WTC11 (cell line): ENCODE data around the gene ZNF121. TPM values are rescaled to one million over a fixed set of nuclear protein-coding genes. Genes with fewer than 3 reads are reported as not detected.

Experiments
- ATAC-seq: fragments of 200-7000 bp; cut with Tn5 transposase; 2 replicates; pipeline ENCODE4 v1.10.0; 2021; ENCODE audit warnings: mild to moderate bottlenecking, moderate library complexity
- Bru-seq: library from RNA; stranded (reverse); fragments of 400-500 nt; gene quantifications from one replicate; lab custom pipeline; 2021; lab: Mats Ljungman, UMichigan
- CTCF ChIA-PET: fragments of 300-600 bp; sonication (Branson Sonifier 250); formaldehyde crosslinking; loops from one replicate; lab custom pipeline; 2021; ENCODE audit warnings: antibody characterized with exemption; lab: Charles Lee
- POLR2A ChIA-PET: fragments of 350-600 bp; sonication (Branson Sonifier 250); formaldehyde crosslinking; loops from one replicate; lab custom pipeline; 2021; ENCODE audit warnings: antibody characterized with exemption; lab: Charles Lee
- DNase-seq: peaks from one replicate; pipeline ENCODE4 v3.0.0; 2021; ENCODE audit warnings: low spot score
- H3K27ac Mint-ChIP-seq: 2 replicates; pipeline ENCODE4 v1.8.0; 2021; ENCODE audit warnings: mixed read lengths
- H3K27me3 Mint-ChIP-seq: 2 replicates; pipeline ENCODE4 v1.8.0; 2021; ENCODE audit warnings: low read depth, mild to moderate bottlenecking, moderate library complexity, mixed read lengths
- H3K36me3 Mint-ChIP-seq: 2 replicates; pipeline ENCODE4 v1.8.0; 2021; ENCODE audit warnings: mixed read lengths
- H3K4me1 Mint-ChIP-seq: 2 replicates; pipeline ENCODE4 v1.8.0; 2022; ENCODE audit warnings: mixed read lengths
- H3K4me3 Mint-ChIP-seq: 2 replicates; pipeline ENCODE4 v1.8.0; 2021; ENCODE audit warnings: mild to moderate bottlenecking, moderate library complexity, mixed read lengths
- H3K9me3 Mint-ChIP-seq: 2 replicates; pipeline ENCODE4 v1.8.0; 2021; ENCODE audit warnings: mixed read lengths
- ATF2 ChIP-seq: sonication (generic); formaldehyde crosslinking; IDR thresholded peaks from 2 replicates; pipeline ENCODE4 v1.8.1; 2022; ENCODE audit warnings: low read depth, missing genetic modification reagents, borderline replicate concordance
- CDX4 ChIP-seq: fragments of 250-450 bp; sonication (Bioruptor Pico); IDR thresholded peaks from 2 replicates; pipeline ENCODE4 v1.9.0; 2021; ENCODE audit warnings: moderate library complexity, mild to moderate bottlenecking, inconsistent platforms, borderline replicate concordance
- ETV6 ChIP-seq: sonication (generic); formaldehyde crosslinking; IDR thresholded peaks from 2 replicates; pipeline ENCODE4 v1.8.1; 2022; ENCODE audit warnings: mild to moderate bottlenecking, missing genetic modification reagents
- FOXK1 ChIP-seq: sonication (generic); formaldehyde crosslinking; IDR thresholded peaks from 2 replicates; pipeline ENCODE4 v1.8.0; 2022; ENCODE audit warnings: mild to moderate bottlenecking, moderate library complexity, missing genetic modification reagents
- FOXP1 ChIP-seq: sonication (generic); formaldehyde crosslinking; IDR thresholded peaks from 2 replicates; pipeline ENCODE4 v1.8.0; 2022; ENCODE audit warnings: missing genetic modification reagents, mild to moderate bottlenecking, moderate library complexity, borderline replicate concordance
- FOXP4 ChIP-seq: sonication (generic); formaldehyde crosslinking; IDR thresholded peaks from 2 replicates; pipeline ENCODE4 v1.8.0; 2022; ENCODE audit warnings: mild to moderate bottlenecking, missing genetic modification reagents
- GTF2I ChIP-seq: fragments of 250-450 bp; sonication (Bioruptor Pico); conservative IDR thresholded peaks from 2 replicates; pipeline ENCODE4 v1.4.0; 2021; ENCODE audit warnings: mild to moderate bottlenecking
- HMGXB4 ChIP-seq: sonication (generic); formaldehyde crosslinking; IDR thresholded peaks from 2 replicates; pipeline ENCODE4 v1.8.1; 2023; ENCODE audit warnings: mild to moderate bottlenecking, moderate library complexity, missing genetic modification reagents
- JUN ChIP-seq: sonication (generic); formaldehyde crosslinking; IDR thresholded peaks from 2 replicates; pipeline ENCODE4 v1.8.0; 2023; ENCODE audit warnings: mild to moderate bottlenecking, missing genetic modification reagents
- MAX ChIP-seq: sonication (generic); formaldehyde crosslinking; IDR thresholded peaks from 2 replicates; pipeline ENCODE4 v1.8.0; 2022; ENCODE audit warnings: mild to moderate bottlenecking, missing genetic modification reagents
- MYBL2 ChIP-seq: sonication (generic); formaldehyde crosslinking; IDR thresholded peaks from 2 replicates; pipeline ENCODE4 v1.8.1; 2023; ENCODE audit warnings: mild to moderate bottlenecking, moderate library complexity, missing genetic modification reagents
- NFYB ChIP-seq: sonication (generic); formaldehyde crosslinking; conservative IDR thresholded peaks from 2 replicates; pipeline ENCODE4 v1.8.0; 2022; ENCODE audit warnings: low read depth, missing genetic modification reagents
- PRRX2 ChIP-seq: fragments of 250-450 bp; sonication (Bioruptor Pico); IDR thresholded peaks from 2 replicates; pipeline ENCODE4 v1.8.0; 2021; ENCODE audit warnings: mild to moderate bottlenecking
- RELA ChIP-seq: sonication (generic); formaldehyde crosslinking; IDR thresholded peaks from 2 replicates; pipeline ENCODE4 v1.8.1; 2022; ENCODE audit warnings: missing genetic modification reagents, mild to moderate bottlenecking, borderline replicate concordance
- TEAD4 ChIP-seq: sonication (generic); formaldehyde crosslinking; IDR thresholded peaks from 2 replicates; pipeline ENCODE4 v1.8.0; 2022; ENCODE audit warnings: mild to moderate bottlenecking, missing genetic modification reagents
- ZBTB43 ChIP-seq: sonication (generic); formaldehyde crosslinking; IDR thresholded peaks from 2 replicates; pipeline ENCODE4 v1.8.1; 2023; ENCODE audit warnings: mild to moderate bottlenecking, missing genetic modification reagents
- ZNF219 ChIP-seq: sonication (generic); formaldehyde crosslinking; IDR thresholded peaks from 2 replicates; pipeline ENCODE4 v1.8.0; 2023; ENCODE audit warnings: missing genetic modification reagents, mild to moderate bottlenecking, borderline replicate concordance
- ZNF232 ChIP-seq: sonication (generic); formaldehyde crosslinking; IDR thresholded peaks from 2 replicates; pipeline ENCODE4 v1.8.0; 2022; ENCODE audit warnings: mild to moderate bottlenecking, missing genetic modification reagents
- ZNF281 ChIP-seq: sonication (generic); formaldehyde crosslinking; IDR thresholded peaks from 2 replicates; pipeline ENCODE4 v1.8.0; 2023; ENCODE audit warnings: mild to moderate bottlenecking, missing genetic modification reagents
- ZNF423 ChIP-seq: fragments of 250-450 bp; sonication (Bioruptor Pico); IDR thresholded peaks from 2 replicates; pipeline ENCODE4 v2.1.2; 2022; ENCODE audit warnings: mild to moderate bottlenecking, moderate library complexity
- long read RNA-seq, 3 experiments: library from RNA in 1 of 3; library from capped mRNA in 1 of 3; library from polyadenylated mRNA in 1 of 3; unstranded in 2 of 3; stranded (forward) in 1 of 3; transcript quantifications; one replicate each; pipeline ENCODE4 v2.0.0, GENCODE V29; 2021
- total RNA-seq: library from RNA; stranded (reverse); gene quantifications from 3 replicates; pipeline ENCODE4 v1.2.3, GENCODE V29; 2021

The ZNF121 gene
- total RNA-seq (181 to 203 TPM (median 185 TPM) in 3 replicates), Bru-seq, nascent RNA (percentile 99 among the genes with signal in this experiment)
- long read RNA-seq, experiment 1, partial matches to known transcripts, result 0 of 57 reads
- long read RNA-seq, experiment 1, other reads (novel, unspliced or antisense), result 55 of 57 reads
- long read RNA-seq, experiment 2, partial matches to known transcripts, result 1 of 70 reads
- long read RNA-seq, experiment 2, other reads (novel, unspliced or antisense), result 68 of 70 reads
- long read RNA-seq, experiment 3, transcript ZNF121-201 (4 exons, 1,563 nt), result major isoform, 9 of 12 reads
- long read RNA-seq, experiment 3, partial matches to known transcripts, result 0 of 12 reads
- long read RNA-seq, experiment 3, other reads (novel, unspliced or antisense), result 3 of 12 reads

GRCh38 chr19:9584073-9584833 lies at the start of gene ZNF121:
Gene ZNF121 (minus strand): TSS chr19:9584504. CDS start chr19:9568097, 16,407 bp downstream.
- Mint-ChIP-seq H3K27ac (peak within 1 kb of the TSS; percentile 93), H3K4me1 (peaks cover 50% of the 10 kb centered on the region), H3K27me3 (no peaks in the 10 kb centered on the region), H3K4me3 (peak within 1 kb of the TSS; percentile 94), H3K36me3 (peaks cover 17% of the 10 kb centered on the region), H3K9me3 (no peaks in the 10 kb centered on the region)
- POLR2A ChIA-PET, result interaction anchor here (0.9 kb wide), 1 partner anchor 25 kb away, joined by 3 read pairs; no protein-coding TSS in a partner anchor
- ATAC-seq (peak; percentile 79), DNase-seq (peak; percentile 86)
- CTCF ChIA-PET, result interaction anchor here (0.6 to 1.1 kb wide), 3 partner anchors 18 to 218 kb away, joined by 3 read pairs; no protein-coding TSS in a partner anchor
- peak; percentile 62 for TF ChIP-seq ETV6 (CRISPR knock-in tag)
- 0 out of 2 replicates have a peak, but pooled peaks have one; percentile 54 for TF ChIP-seq FOXP1 (CRISPR knock-in tag)
- TF ChIP-seq ZNF232 (CRISPR knock-in tag), result peak; percentile 74; the same call in 1 of the 2 replicates
- no peak for TF ChIP-seq PRRX2 (CRISPR knock-in tag)
- peak; percentile 69; the same call in 1 of the 2 replicates for TF ChIP-seq ZNF281 (CRISPR knock-in tag)
- peak; percentile 43; the same call in 1 of the 2 replicates for TF ChIP-seq FOXK1 (CRISPR knock-in tag)
- TF ChIP-seq RELA (CRISPR knock-in tag), result no peak
- TF ChIP-seq ZBTB43 (CRISPR knock-in tag), result 0 out of 2 replicates have a peak, but pooled peaks have one; percentile 66
- TF ChIP-seq CDX4, result no peak
- TF ChIP-seq JUN (CRISPR knock-in tag), result peak; percentile 76; the same call in 1 of the 2 replicates
- TF ChIP-seq ATF2 (CRISPR knock-in tag), result peak; percentile 43; the same call in 1 of the 2 replicates
- TF ChIP-seq NFYB (CRISPR knock-in tag), result no peak
- peak; percentile 87 for TF ChIP-seq ZNF423 (CRISPR knock-in tag)
- TF ChIP-seq TEAD4 (CRISPR knock-in tag), result peak; percentile 12; the same call in 1 of the 2 replicates
- 0 out of 2 replicates have a peak, but pooled peaks have one; percentile 29 for TF ChIP-seq ZNF219
- peak; percentile 40; the same call in 1 of the 2 replicates for TF ChIP-seq FOXP4 (CRISPR knock-in tag)
- peak; percentile 93 for TF ChIP-seq MAX
- TF ChIP-seq GTF2I (CRISPR knock-in tag), result no peak
- TF ChIP-seq HMGXB4, result peak; percentile 48; the same call in 1 of the 2 replicates
- 0 out of 2 replicates have a peak, but pooled peaks have one; percentile 69 for TF ChIP-seq MYBL2 (CRISPR knock-in tag)
